ENCODE data around the gene OR52A5. TPM values are rescaled to one million over a fixed set of nuclear protein-coding genes. Genes with fewer than 3 reads are reported as not detected.

Gene OR52A5
- total RNA-seq, 1 experiment from 2014 or later: not detected

- no peaks in the 10 kb centered on the region for H3K9me3 ChIP-seq (ENCODE audit: control insufficient read depth, insufficient read depth, low read depth, low read length)
- intact Hi-C loops (cut with micrococcal nuclease; ENCODE audit: unreplicated experiment) (no loop called here), in situ Hi-C loops (cut with HindIII; ENCODE audit: low pct_unique_long_range_greater_than_20kb, low sequenced_read_pairs) (loop anchor here (5.0 kb wide), 1 partner anchor 41 kb away; no protein-coding TSS in a partner anchor)
- H3K4me3 ChIP-seq (ENCODE audit: low read depth in 2 of 2, low read length in 2 of 2): no peak overlapping the region
- no peak overlapping the region for H3K27ac ChIP-seq (ENCODE audit: low read length)
- no peaks in the 10 kb centered on the region for H3K4me1 ChIP-seq (ENCODE audit: control insufficient read depth, insufficient read depth, low read length)
- ChIA-PET POLR2A (no interaction called here), CTCF (no interaction called here)
- no peaks in the 10 kb centered on the region for H3K36me3 ChIP-seq (ENCODE audit: control insufficient read depth, insufficient read depth, low read length)
- DNase-seq (ENCODE audit: low read depth, low spot score) (no peak), ATAC-seq (no peak)
- TF ChIP-seq REST (IDR thresholded peaks at IDR 0.05; ENCODE audit: insufficient read depth in 1 of 2, low read depth in 2 of 2, low read length in 1 of 2) (no peak), CTCF (IDR thresholded peaks at IDR 0.05) (no peak)
- peaks cover 9% of the 10 kb centered on the region for H3K27me3 ChIP-seq (ENCODE audit: control insufficient read depth, insufficient read depth, low read length)
- BruUV-seq (replicated peaks): no TSS peak
Observed at GRCh38 chr11:5103066-5103465, 35.1 kb downstream of the OR52A5 start.

GRCh38 chr11:5102246-5102645 lies 35.9 kb downstream of the OR52A5 start:
- in situ Hi-C loops (cut with HindIII; ENCODE audit: low pct_unique_long_range_greater_than_20kb, low sequenced_read_pairs): loop anchor here (5.0 kb wide), 1 partner anchor 40 kb away; no protein-coding TSS in a partner anchor
- Histone ChIP-seq H3K27me3 (ENCODE audit: control insufficient read depth, insufficient read depth, low read length) (peaks cover 9% of the 10 kb centered on the region), H3K36me3 (ENCODE audit: control insufficient read depth, insufficient read depth, low read length) (no peaks in the 10 kb centered on the region), H3K4me3 (ENCODE audit: low read depth in 2 of 2, low read length in 2 of 2) (no peak overlapping the region), H3K27ac (ENCODE audit: low read length) (no peak overlapping the region), H3K4me1 (ENCODE audit: control insufficient read depth, insufficient read depth, low read length) (no peaks in the 10 kb centered on the region), H3K9me3 (ENCODE audit: control insufficient read depth, insufficient read depth, low read depth, low read length) (no peaks in the 10 kb centered on the region)
- POLR2A ChIA-PET: no interaction called here
- CTCF ChIA-PET: no interaction called here
- ATAC-seq (no peak), DNase-seq (ENCODE audit: low read depth, low spot score) (no peak)
- TF ChIP-seq REST (IDR thresholded peaks at IDR 0.05; ENCODE audit: insufficient read depth in 1 of 2, low read depth in 2 of 2, low read length in 1 of 2): no peak
- no peak for TF ChIP-seq CTCF (IDR thresholded peaks at IDR 0.05)
- no peak for TF ChIP-seq POLR2AphosphoS5 (IDR thresholded peaks at IDR 0.05; ENCODE audit: low read depth, low read length)
- TF ChIP-seq TCF7L2 (IDR thresholded peaks at IDR 0.05; ENCODE audit: low read depth, low read length): no peak
- TF ChIP-seq SIN3A (IDR thresholded peaks at IDR 0.05; ENCODE audit: borderline replicate concordance, insufficient read depth, low read depth, low read length): no peak
- intact Hi-C loops (cut with micrococcal nuclease; ENCODE audit: unreplicated experiment): no loop called here
- no TSS peak for BruUV-seq (replicated peaks)
